Lung (tissue), 12 donors: ENCODE results near the gene CHST13. TPM values are rescaled to one million over a fixed set of nuclear protein-coding genes. Genes with fewer than 3 reads are reported as not detected.

ENCODE experiments used
- ATAC-seq: fragments of 200-7000 bp; cut with Tn5 transposase; one replicate; pipeline ENCODE4 v1.9.1; 2020; ENCODE audit warnings: moderate number of reproducible peaks; ENCODE audit not compliant: insufficient read depth, low FRiP score
- DNase-seq, 3 donors: peaks; one replicate each; pipeline ENCODE4 v3.0.0-alpha.2; 2013 to 2017
- H3K27ac ChIP-seq, 2 donors: one replicate each; pipeline ENCODE4 v1.5.1; 2013; ENCODE audit warnings: mild to moderate bottlenecking in 2 of 2, moderate library complexity in 2 of 2, control low read depth in 1 of 2, inconsistent platforms in 1 of 2, low read depth in 1 of 2, low read length in 1 of 2
- H3K27me3 ChIP-seq, 3 donors: one replicate each; pipeline ENCODE4 v1.5.1; 2013; ENCODE audit warnings: low read length in 2 of 3; ENCODE audit not compliant: control insufficient read depth in 3 of 3, insufficient read depth in 3 of 3
- H3K36me3 ChIP-seq, 4 donors: one replicate each; pipeline ENCODE4 v1.5.1; 2013; ENCODE audit warnings: low read length in 4 of 4, mild to moderate bottlenecking in 1 of 4, moderate library complexity in 1 of 4; ENCODE audit not compliant: control insufficient read depth in 4 of 4, insufficient read depth in 4 of 4
- H3K4me1 ChIP-seq, 5 donors: one replicate each; pipeline ENCODE4 v1.5.1; 2013; ENCODE audit warnings: low read length in 5 of 5, mild to moderate bottlenecking in 2 of 5, moderate library complexity in 1 of 5; ENCODE audit not compliant: control insufficient read depth in 5 of 5, insufficient read depth in 5 of 5
- H3K4me3 ChIP-seq: one replicate; pipeline ENCODE4 v1.5.1; 2013; ENCODE audit warnings: mild to moderate bottlenecking, control low read depth, moderate library complexity
- H3K9ac ChIP-seq, 2 donors: one replicate each; pipeline ENCODE4 v1.5.1; 2013; ENCODE audit warnings: low read length in 2 of 2, control low read depth in 1 of 2; ENCODE audit not compliant: insufficient read depth in 1 of 2
- H3K9me3 ChIP-seq, 4 donors: one replicate each; pipeline ENCODE4 v1.5.1; 2013; ENCODE audit warnings: low read length in 3 of 4, mild to moderate bottlenecking in 1 of 4, moderate library complexity in 1 of 4; ENCODE audit not compliant: control insufficient read depth in 4 of 4, insufficient read depth in 3 of 4
- CTCF ChIP-seq: IDR thresholded peaks from 2 replicates; pipeline ENCODE4 v1.5.1; 2012; ENCODE audit warnings: mild to moderate bottlenecking; ENCODE audit errors: control extremely low read depth, extremely low read depth
- WGBS, 2 donors: extraction: QIAGEN DNeasy Blood & Tissue Kit; methylation state at CpG; one replicate each; pipeline ENCODE4 v1.1.7; 2013; 5-methylcytosine and 5-hydroxymethylcytosine counted together
- polyA plus RNA-seq, 2 donors: library from polyadenylated mRNA; stranded (reverse); fragments of 200-250 nt; gene quantifications; one replicate each; pipeline ENCODE4 v1.2.1, GENCODE V29; 2013
- total RNA-seq, 2 donors: library from RNA; depleted of rRNA in 1 of 2; stranded (reverse); fragments of >200 nt in 1 of 2; gene quantifications; one replicate each; pipeline ENCODE4 v1.2.1, GENCODE V29; 2014 to 2021
- donor health status: control.
- donor health status: control.
- donor health status: Bipolar disorder and iron deficiency.
- donor health status: healthy.
- donor health status: DM: yes; HTN: yes; CAD: no.

Gene CHST13
- total and polyA plus RNA-seq, 4 donors, result 0.51 to 3.6 (median 1.7) TPM

DNA sequence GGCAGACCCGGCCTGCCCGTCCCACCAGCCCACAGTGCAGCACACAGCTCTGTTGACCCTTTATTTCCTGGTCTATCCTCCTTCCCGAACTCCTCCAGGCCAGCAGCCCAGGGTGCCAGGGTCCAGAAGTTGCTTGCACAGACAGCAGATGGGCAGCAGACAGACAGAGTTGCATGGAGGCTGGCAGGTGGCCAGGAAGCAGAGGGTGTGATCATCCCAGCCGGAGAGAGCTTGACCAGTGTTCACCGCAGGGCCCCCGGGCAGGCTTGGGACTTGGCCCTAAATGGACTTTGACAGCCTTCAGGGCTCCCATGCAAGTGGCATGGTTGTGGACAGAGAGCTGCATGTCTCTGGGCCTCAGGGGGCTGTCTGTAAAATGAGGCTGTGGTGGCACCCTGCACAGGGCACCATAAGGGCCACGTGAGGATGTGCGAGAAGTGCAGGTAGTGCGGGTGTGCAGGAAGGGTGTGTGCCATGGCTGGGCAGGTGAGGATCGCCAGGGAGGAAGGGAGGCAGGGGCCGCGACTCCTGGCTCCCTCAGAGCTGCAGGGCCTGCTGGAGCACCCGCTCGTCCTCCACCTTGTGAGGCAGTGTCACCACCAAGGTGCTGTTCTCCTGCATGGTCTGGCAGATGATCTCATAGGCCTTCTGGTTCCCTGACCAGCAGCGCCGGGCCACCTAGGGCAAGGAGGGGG lies 42.0 kb upstream of the CHST13 start:
- Histone ChIP-seq H3K4me1 (peaks cover 0 to 16% (median 4%) of the 10 kb centered on the region in 5 donors), H3K9ac (no peak overlapping the region), H3K4me3 (no peak overlapping the region), H3K36me3 (no peaks in the 10 kb centered on the region), H3K9me3 (no peaks in the 10 kb centered on the region), H3K27me3 (no peaks in the 10 kb centered on the region), H3K27ac (no peak overlapping the region)
- no peak for TF ChIP-seq CTCF
- DNase-seq, result peak; percentile 20 to 37 (median 31)
- 82 to 85% methylated on average over 16 of the region's 16 CpGs for WGBS, 2 donors
- ATAC-seq, result no peak

DNA sequence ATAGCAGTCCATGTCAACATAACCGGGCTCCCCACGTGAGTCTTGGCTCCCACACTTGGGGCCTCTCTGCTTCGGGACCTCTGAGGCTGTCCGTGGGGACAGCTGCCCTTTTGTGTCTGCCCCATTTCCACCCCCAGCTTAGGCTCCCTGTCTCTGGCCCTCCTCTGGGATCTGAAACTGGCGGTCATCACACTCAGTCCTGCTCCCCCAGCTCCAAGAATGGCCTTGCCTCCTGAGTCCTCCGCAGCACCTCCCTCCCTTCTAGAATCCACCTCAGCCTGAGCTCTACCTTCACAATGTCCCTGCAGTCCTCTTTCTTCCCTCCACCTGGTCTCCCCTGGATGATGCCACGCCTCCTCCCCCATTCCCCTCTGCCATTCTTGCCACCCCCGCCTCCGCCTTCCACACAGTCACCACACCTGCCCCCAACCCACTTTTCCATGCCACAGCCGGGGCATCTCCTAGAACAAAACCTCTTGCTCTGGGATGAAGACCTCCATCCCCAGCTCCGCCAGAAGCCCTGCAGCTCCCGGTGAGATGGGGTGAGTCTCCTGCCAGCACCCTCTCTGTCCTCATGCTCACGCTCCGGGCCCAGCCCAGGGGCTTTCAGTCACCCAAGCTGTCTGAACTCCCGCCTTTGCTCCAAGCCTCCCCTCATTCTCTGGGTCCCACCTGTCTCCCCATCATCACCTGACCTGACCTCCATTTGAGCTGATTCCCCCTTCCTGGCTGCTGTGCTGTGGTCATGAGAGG lies 41.3 kb upstream of the CHST13 start:
- H3K27me3 ChIP-seq, result no peaks in the 10 kb centered on the region
- TF ChIP-seq CTCF, result no peak
- DNase-seq, result no peak
- H3K9me3 ChIP-seq, result no peaks in the 10 kb centered on the region
- no peak overlapping the region for H3K27ac ChIP-seq
- H3K36me3 ChIP-seq, result no peaks in the 10 kb centered on the region
- ATAC-seq, result no peak
- H3K4me1 ChIP-seq, result peaks cover 0 to 16% (median 4%) of the 10 kb centered on the region in 5 donors
- H3K4me3 ChIP-seq, result no peak overlapping the region
- H3K9ac ChIP-seq, result no peak overlapping the region
- WGBS, 2 donors, result 95% methylated on average over 15 of the region's 15 CpGs

DNA sequence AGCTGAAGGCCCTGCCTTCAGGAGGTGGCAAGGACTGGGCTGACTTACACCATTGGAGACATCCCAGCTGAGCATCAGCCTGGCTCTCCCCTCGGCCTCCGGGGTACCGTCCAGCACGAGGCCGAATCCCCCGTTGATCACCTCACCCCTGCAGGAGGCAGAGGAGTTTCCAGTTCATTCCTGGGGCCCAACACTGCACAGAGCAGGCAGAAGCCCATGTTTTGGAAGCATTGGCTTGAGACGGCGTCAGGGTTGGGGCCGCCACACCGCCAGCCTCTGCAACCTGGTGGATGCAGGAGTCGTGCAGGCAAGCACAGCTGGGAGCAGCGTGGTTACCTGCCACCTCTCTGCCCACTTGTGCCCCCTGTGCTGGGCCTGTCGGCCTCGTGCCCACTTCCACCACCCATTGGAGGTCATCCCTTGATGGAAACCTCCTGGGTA lies 40.6 kb upstream of the CHST13 start:
- Histone ChIP-seq H3K4me3 (no peak overlapping the region), H3K4me1 (peaks cover 0 to 16% (median 4%) of the 10 kb centered on the region in 5 donors), H3K27ac (no peak overlapping the region), H3K9ac (no peak overlapping the region), H3K36me3 (no peaks in the 10 kb centered on the region), H3K9me3 (no peaks in the 10 kb centered on the region), H3K27me3 (no peaks in the 10 kb centered on the region)
- whole genome bisulfite sequencing, 2 donors, result 92 to 96% methylated on average over 14 of the region's 14 CpGs
- ATAC-seq (no peak), DNase-seq (no peak)
- no peak for TF ChIP-seq CTCF
